Peyer's patch (tissue), 4 donors: ENCODE measurements around the gene OR1I1. TPM values are rescaled to one million over a fixed set of nuclear protein-coding genes. Genes with fewer than 3 reads are reported as not detected.
"Not testable (repeated sequence)": the region's sequence is repeated elsewhere in the genome, so short reads cannot be mapped to it uniquely, and the experiment has no call there.

Experiments used
- DNase-seq, 3 donors: peaks; one replicate each; pipeline ENCODE4 v3.0.0-alpha.2; 2017 to 2019
- H3K27ac ChIP-seq, 4 donors: fragments of 200-600 bp; sonication (generic); one replicate each; pipeline ENCODE4 v1.5.1; 2016 to 2019
- H3K27me3 ChIP-seq, 2 donors: fragments of 200-600 bp; sonication (generic); one replicate each; pipeline ENCODE4 v1.5.1; 2019
- H3K36me3 ChIP-seq, 3 donors: fragments of 200-600 bp; sonication (generic); one replicate each; pipeline ENCODE4 v1.5.1; 2016 to 2019
- H3K4me1 ChIP-seq, 4 donors: fragments of 200-600 bp; sonication (generic); one replicate each; pipeline ENCODE4 v1.5.1; 2016 to 2019
- H3K4me3 ChIP-seq, 4 donors: fragments of 200-600 bp; sonication (generic); 1 replicate in 3 of 4; 2 replicates in 1 of 4; pipeline ENCODE4 v1.5.1; 2016 to 2019; ENCODE audit warnings: mild to moderate bottlenecking in 1 of 4
- H3K9me3 ChIP-seq, 4 donors: fragments of 200-600 bp; sonication (generic); one replicate each; pipeline ENCODE4 v1.5.1; 2016 to 2019; ENCODE audit warnings: mild to moderate bottlenecking in 1 of 4
- POLR2A ChIP-seq, 2 donors: fragments of 450-650 bp; IDR thresholded peaks; one replicate each; pipeline ENCODE4 v1.5.1; 2017; ENCODE audit warnings: antibody characterized with exemption in 2 of 2, mild to moderate bottlenecking in 2 of 2, moderate library complexity in 2 of 2
- total RNA-seq, 4 donors: library from RNA; depleted of rRNA; stranded (reverse); fragments of >200 nt; gene quantifications; one replicate each; pipeline ENCODE4 v1.1.0, GENCODE V29; 2016
- TF ChIP-seq, protein P1 (sequence below), 6 experiments: fragments of 450-650 bp in 4 of 6; fragments of 200-600 bp in 2 of 6; sonication (generic) in 1 of 6; IDR thresholded peaks; one replicate each; pipeline ENCODE4 v1.5.1; 2017 to 2019; ENCODE audit warnings: antibody characterized with exemption in 6 of 6, mild to moderate bottlenecking in 3 of 6, moderate library complexity in 1 of 6

The OR1I1 gene
- total RNA-seq, 4 donors from 2014 or later: not detected

DNA sequence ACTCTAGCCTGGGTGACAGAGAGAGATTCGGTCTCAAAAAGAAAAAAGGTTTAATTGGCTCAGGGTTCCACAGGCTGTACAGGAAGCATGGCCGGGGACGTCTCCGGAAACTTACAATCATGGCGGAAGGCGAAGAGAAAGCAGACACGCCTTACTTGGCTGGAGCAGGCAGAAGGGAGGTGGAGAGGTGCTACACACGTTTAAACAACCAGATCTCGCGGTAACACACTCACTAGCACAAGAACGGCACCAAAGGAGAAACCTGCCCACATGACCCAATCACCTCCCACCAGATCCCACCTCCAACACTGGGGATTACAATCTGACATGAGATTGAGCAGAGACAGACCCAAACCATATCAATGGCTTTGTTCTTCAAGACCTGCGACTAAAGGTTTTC, 20.0 kb upstream of the OR1I1 start:
- Histone ChIP-seq H3K36me3 (no peaks in the 10 kb centered on the region), H3K4me1 (no peaks in the 10 kb centered on the region), H3K27me3 (no peaks in the 10 kb centered on the region), H3K27ac (no peak overlapping the region), H3K4me3 (no peak overlapping the region), H3K9me3 (no peaks in the 10 kb centered on the region)
- no peak for DNase-seq
- TF ChIP-seq, protein P1, sequence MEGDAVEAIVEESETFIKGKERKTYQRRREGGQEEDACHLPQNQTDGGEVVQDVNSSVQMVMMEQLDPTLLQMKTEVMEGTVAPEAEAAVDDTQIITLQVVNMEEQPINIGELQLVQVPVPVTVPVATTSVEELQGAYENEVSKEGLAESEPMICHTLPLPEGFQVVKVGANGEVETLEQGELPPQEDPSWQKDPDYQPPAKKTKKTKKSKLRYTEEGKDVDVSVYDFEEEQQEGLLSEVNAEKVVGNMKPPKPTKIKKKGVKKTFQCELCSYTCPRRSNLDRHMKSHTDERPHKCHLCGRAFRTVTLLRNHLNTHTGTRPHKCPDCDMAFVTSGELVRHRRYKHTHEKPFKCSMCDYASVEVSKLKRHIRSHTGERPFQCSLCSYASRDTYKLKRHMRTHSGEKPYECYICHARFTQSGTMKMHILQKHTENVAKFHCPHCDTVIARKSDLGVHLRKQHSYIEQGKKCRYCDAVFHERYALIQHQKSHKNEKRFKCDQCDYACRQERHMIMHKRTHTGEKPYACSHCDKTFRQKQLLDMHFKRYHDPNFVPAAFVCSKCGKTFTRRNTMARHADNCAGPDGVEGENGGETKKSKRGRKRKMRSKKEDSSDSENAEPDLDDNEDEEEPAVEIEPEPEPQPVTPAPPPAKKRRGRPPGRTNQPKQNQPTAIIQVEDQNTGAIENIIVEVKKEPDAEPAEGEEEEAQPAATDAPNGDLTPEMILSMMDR (IDR thresholded peaks at IDR 0.05): no peak
- TF ChIP-seq POLR2A (IDR thresholded peaks at IDR 0.05): no peak

GRCh38 chr19:15070386-15070785, 11.6 kb upstream of the OR1I1 start:
- H3K4me1 ChIP-seq, DNase-seq, H3K36me3 ChIP-seq, H3K27me3 ChIP-seq, H3K4me3 ChIP-seq, H3K27ac ChIP-seq, H3K9me3 ChIP-seq: not testable (repeated sequence)

DNA sequence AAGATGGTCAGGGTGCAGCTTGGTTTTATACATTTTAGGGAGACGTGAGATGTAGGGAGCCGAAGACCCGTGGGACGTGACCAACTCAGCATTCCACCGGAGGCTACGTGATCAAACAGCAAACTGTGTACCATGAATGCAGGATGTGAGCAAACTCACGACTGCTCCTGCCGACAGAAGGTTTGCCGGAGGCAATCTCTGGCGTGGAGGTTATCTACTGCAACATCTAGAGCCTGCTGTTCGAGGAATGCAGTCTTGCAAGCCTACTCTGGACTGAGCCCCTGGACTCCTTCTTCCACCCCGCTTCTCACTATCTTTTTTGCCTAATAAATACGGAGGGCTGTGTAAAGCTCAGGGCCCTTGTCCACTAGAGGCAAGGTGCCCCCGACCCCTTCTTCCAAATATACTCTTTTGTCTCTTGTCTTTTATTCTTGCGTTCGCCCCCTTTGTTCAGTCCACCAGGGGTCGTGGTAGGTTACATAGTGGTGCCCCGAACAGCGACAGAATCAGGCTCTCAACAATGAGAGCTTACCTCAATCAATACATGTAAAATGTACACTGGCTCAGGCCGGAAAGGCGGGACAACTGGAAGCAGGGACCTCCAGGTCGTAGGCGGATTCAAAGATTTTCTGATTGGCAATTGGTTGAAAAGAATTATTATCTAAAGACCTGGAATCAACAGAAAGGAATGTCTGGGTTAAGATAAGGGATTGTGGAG, 8.9 kb upstream of the OR1I1 start:
- TF ChIP-seq, protein P1 (IDR thresholded peaks at IDR 0.05): no peak
- no peak for TF ChIP-seq POLR2A (IDR thresholded peaks at IDR 0.05)
- no peak for DNase-seq
- Histone ChIP-seq H3K27ac (no peak overlapping the region), H3K4me3 (no peak overlapping the region), H3K27me3 (no peaks in the 10 kb centered on the region), H3K4me1 (no peaks in the 10 kb centered on the region), H3K36me3 (no peaks in the 10 kb centered on the region), H3K9me3 (no peaks in the 10 kb centered on the region)

GRCh38 chr19:15074371-15074770, 7.6 kb upstream of the OR1I1 start:
- Histone ChIP-seq H3K36me3 (no peaks in the 10 kb centered on the region), H3K4me3 (no peak overlapping the region), H3K27ac (no peak overlapping the region), H3K4me1 (no peaks in the 10 kb centered on the region), H3K9me3 (no peaks in the 10 kb centered on the region), H3K27me3 (no peaks in the 10 kb centered on the region)
- DNase-seq: no peak
- TF ChIP-seq POLR2A (IDR thresholded peaks at IDR 0.05): no peak
- TF ChIP-seq, protein P1 (IDR thresholded peaks at IDR 0.05): no peak

GRCh38 chr19:15075806-15076205, 6.2 kb upstream of the OR1I1 start:
- H3K4me3 ChIP-seq: no peak overlapping the region
- H3K27me3 ChIP-seq: no peaks in the 10 kb centered on the region
- no peak for TF ChIP-seq POLR2A (IDR thresholded peaks at IDR 0.05)
- TF ChIP-seq, protein P1 (IDR thresholded peaks at IDR 0.05): no peak
- H3K36me3 ChIP-seq: no peaks in the 10 kb centered on the region
- DNase-seq: no peak
- H3K27ac ChIP-seq: no peak overlapping the region
- no peaks in the 10 kb centered on the region for H3K9me3 ChIP-seq
- no peaks in the 10 kb centered on the region for H3K4me1 ChIP-seq

- H3K4me1 ChIP-seq, DNase-seq, H3K36me3 ChIP-seq, H3K27ac ChIP-seq, H3K27me3 ChIP-seq, H3K4me3 ChIP-seq, H3K9me3 ChIP-seq: not testable (repeated sequence)
Measured at GRCh38 chr19:15080002-15080401, 2.0 kb upstream of the OR1I1 start.

DNA sequence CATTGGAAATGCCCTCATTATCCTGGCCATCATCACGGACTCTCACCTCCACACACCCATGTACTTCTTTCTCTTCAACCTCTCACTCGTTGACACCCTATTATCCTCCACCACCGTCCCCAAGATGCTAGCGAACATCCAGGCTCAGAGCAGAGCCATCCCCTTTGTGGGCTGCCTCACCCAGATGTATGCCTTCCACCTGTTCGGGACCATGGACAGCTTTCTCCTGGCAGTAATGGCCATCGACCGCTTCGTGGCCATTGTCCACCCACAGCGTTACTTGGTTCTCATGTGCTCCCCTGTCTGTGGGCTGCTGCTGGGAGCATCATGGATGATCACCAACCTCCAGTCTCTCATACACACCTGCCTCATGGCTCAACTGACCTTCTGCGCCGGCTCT, 5.2 kb downstream of the OR1I1 start:
- DNase-seq: no peak
- H3K27me3 ChIP-seq: no peaks in the 10 kb centered on the region
- H3K4me1 ChIP-seq: peaks cover 0 to 2% (median 0%) of the 10 kb centered on the region in 4 donors

More for the DNA sequence above, 5.2 kb downstream of the OR1I1 start:
- H3K27ac ChIP-seq: no peak overlapping the region
- H3K9me3 ChIP-seq: no peaks in the 10 kb centered on the region
- H3K4me3 ChIP-seq: no peak overlapping the region
- H3K36me3 ChIP-seq: no peaks in the 10 kb centered on the region
- TF ChIP-seq POLR2A (IDR thresholded peaks at IDR 0.05): no peak
- TF ChIP-seq, protein P1 (IDR thresholded peaks at IDR 0.05): no peak
